Hepatocyte (in vitro differentiated cells): ENCODE results near the gene MED12.

Source experiments
- CTCF ChIP-seq: fragments of 200-600 bp; sonication (generic); IDR thresholded peaks from 2 replicates; pipeline ENCODE4 v1.5.1; 2016; ENCODE audit warnings: antibody characterized with exemption, mild to moderate bottlenecking; ENCODE audit not compliant: poor library complexity
- EZH2 ChIP-seq: fragments of 200-600 bp; sonication (generic); IDR thresholded peaks from 2 replicates; pipeline ENCODE4 v1.6.1; 2016; ENCODE audit warnings: antibody characterized with exemption, mild to moderate bottlenecking, borderline replicate concordance
- EZH2phosphoT487 ChIP-seq: fragments of 200-600 bp; sonication (generic); IDR thresholded peaks from one replicate; pipeline ENCODE4 v1.6.1; 2018; ENCODE audit warnings: antibody characterized with exemption, mild to moderate bottlenecking, low read depth, moderate library complexity; ENCODE audit not compliant: unreplicated experiment, severe bottlenecking

GRCh38 chrX:71168134-71168533 is 49.7 kb downstream of the MED12 start:
- TF ChIP-seq CTCF (no peak), EZH2phosphoT487 (no peak), EZH2 (no peak)
